Superior temporal gyrus (tissue), 1 donor: ENCODE measurements around the gene DES.

Experiments
- DNase-seq: peaks from one replicate; pipeline ENCODE4 v3.0.0-alpha.2; 2016; ENCODE audit errors: extremely low spot score

DES gene

GRCh38 chr2:219438453-219438852 is 20.3 kb downstream of the DES start:
- no peak for DNase-seq

GRCh38 chr2:219439506-219439905 is 21.3 kb downstream of the DES start:
- DNase-seq, result no peak

GRCh38 chr2:219440388-219441256 is 22.4 kb downstream of the DES start:
- DNase-seq, result no peak

GRCh38 chr2:219441451-219442255 is 23.5 kb downstream of the DES start:
- DNase-seq, result no peak

- DNase-seq, result no peak
These were observed 24.3 kb downstream of the DES start for GRCh38 chr2:219442256-219443015.

GRCh38 chr2:219443016-219443696 is 25.0 kb downstream of the DES start:
- no peak for DNase-seq

GRCh38 chr2:219443697-219444023 is 25.5 kb downstream of the DES start:
- no peak for DNase-seq

- DNase-seq, result no peak
These were observed 26.5 kb downstream of the DES start for GRCh38 chr2:219444566-219445091.

GRCh38 chr2:219445220-219445640 is 27.1 kb downstream of the DES start:
- no peak for DNase-seq

GRCh38 chr2:219446101-219446504 is 27.9 kb downstream of the DES start:
- peak; percentile 51 for DNase-seq

- DNase-seq, result no peak
These were observed 28.5 kb downstream of the DES start for GRCh38 chr2:219446689-219447088.

GRCh38 chr2:219447242-219448098 is 29.3 kb downstream of the DES start:
- no peak for DNase-seq

GRCh38 chr2:219448099-219448775 is 30.1 kb downstream of the DES start:
- no peak for DNase-seq

- DNase-seq, result no peak
These were observed 30.7 kb downstream of the DES start for GRCh38 chr2:219448776-219449341.

GRCh38 chr2:219449609-219450008 is 31.4 kb downstream of the DES start:
- no peak for DNase-seq

- DNase-seq, result no peak
These were observed 33.6 kb downstream of the DES start for GRCh38 chr2:219451661-219452360.

GRCh38 chr2:219452361-219453317 is 34.5 kb downstream of the DES start:
- DNase-seq, result no peak
